Epithelial cell of proximal tubule (primary cell): Measurements from ENCODE around the gene PPP1R16B. TPM values are rescaled to one million over a fixed set of nuclear protein-coding genes. Genes with fewer than 3 reads are reported as not detected.

Experiments used
- DNase-seq: peaks from one replicate; pipeline ENCODE4 v3.0.0-alpha.2; 2011; ENCODE audit warnings: low read depth
- H3K4me3 ChIP-seq: 2 replicates; pipeline ENCODE4 v1.5.1; 2011; ENCODE audit warnings: low read depth, mild to moderate bottlenecking, low read length
- total RNA-seq: library from RNA; depleted of rRNA; stranded (reverse); fragments of >200 nt; gene quantifications from 2 replicates; pipeline ENCODE4 v1.2.3, GENCODE V29; 2015
- TF ChIP-seq, protein P1 (sequence below): conservative IDR thresholded peaks from 2 replicates; pipeline ENCODE4 v1.5.1; 2012; ENCODE audit warnings: low read depth, mild to moderate bottlenecking, low read length

PPP1R16B gene
- total RNA-seq, 1 donor from 2014 or later, result not detected

DNA sequence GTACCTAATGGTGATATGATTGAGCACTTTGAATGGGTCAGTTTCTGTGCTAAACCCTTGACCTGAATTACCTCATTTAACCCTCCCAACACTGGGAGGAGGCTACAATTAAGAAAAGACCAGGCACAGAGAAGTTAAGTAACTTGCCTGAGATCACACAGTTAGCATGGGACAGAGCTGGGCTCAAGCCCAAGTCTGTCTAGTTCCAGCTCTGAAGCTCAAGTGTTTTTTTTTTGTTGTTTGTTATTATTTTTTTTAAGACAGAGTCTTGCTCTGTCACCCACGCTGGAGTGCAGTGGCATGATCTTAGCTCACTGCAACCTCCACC lies 124.7 kb downstream of the PPP1R16B start:
- DNase-seq, result no peak
- TF ChIP-seq, protein P1, sequence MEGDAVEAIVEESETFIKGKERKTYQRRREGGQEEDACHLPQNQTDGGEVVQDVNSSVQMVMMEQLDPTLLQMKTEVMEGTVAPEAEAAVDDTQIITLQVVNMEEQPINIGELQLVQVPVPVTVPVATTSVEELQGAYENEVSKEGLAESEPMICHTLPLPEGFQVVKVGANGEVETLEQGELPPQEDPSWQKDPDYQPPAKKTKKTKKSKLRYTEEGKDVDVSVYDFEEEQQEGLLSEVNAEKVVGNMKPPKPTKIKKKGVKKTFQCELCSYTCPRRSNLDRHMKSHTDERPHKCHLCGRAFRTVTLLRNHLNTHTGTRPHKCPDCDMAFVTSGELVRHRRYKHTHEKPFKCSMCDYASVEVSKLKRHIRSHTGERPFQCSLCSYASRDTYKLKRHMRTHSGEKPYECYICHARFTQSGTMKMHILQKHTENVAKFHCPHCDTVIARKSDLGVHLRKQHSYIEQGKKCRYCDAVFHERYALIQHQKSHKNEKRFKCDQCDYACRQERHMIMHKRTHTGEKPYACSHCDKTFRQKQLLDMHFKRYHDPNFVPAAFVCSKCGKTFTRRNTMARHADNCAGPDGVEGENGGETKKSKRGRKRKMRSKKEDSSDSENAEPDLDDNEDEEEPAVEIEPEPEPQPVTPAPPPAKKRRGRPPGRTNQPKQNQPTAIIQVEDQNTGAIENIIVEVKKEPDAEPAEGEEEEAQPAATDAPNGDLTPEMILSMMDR, result no peak
- H3K4me3 ChIP-seq, result no peak overlapping the region

DNA sequence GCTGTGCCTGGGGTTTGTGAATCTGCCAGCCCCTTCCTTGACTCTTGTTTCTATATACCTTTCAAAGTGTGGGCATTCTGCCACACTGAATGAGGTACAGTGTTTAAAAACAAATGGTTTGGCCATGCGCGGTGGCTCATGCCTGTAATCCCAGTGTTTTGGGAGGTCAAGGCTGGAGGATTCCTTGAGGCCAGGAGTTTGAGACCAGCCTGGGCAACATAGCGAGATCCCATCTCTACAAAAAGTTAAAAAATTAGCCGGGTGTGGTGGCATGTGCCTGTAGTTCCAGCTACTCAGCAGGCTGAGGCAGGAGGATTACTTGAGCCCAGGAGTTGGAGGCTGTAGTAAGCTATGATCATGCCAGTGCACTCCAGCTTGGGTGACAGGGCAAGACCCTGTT lies 126.5 kb downstream of the PPP1R16B start:
- no peak for DNase-seq
- H3K4me3 ChIP-seq, result no peak overlapping the region
- TF ChIP-seq, protein P1, result no peak

DNA sequence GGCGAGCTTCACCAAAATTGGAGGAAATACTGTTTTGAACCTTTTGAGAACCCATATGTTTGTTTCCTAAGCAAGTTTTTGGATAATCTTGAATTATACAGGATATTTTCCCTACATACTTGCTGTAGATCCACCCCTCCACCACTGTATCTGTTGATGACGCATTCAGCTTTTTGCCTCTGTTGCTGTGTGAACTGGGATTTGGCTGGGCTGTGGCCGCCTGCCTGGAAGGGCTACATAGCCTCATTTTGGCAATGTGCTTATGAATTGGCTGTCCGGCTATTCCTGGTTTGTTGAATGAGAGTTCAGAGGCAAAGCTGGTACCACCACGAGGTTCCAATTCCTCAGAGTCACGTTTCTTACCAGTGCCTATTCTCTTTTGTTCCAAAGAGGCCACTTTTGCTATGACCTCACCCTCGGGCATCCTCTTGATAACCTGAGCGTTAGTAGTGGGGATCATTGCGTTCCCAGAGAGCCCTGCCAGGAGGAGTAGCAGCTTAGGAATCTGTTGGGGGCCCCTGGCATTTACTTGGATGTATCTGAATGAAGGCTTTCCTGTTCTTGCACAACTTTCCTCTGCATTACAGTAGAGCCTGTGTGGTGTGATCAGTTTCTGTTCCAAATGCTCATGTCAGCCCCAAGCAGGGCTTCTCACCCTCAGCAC lies 127.1 kb downstream of the PPP1R16B start:
- TF ChIP-seq, protein P1, result no peak
- no peak overlapping the region for H3K4me3 ChIP-seq
- DNase-seq, result no peak

DNA sequence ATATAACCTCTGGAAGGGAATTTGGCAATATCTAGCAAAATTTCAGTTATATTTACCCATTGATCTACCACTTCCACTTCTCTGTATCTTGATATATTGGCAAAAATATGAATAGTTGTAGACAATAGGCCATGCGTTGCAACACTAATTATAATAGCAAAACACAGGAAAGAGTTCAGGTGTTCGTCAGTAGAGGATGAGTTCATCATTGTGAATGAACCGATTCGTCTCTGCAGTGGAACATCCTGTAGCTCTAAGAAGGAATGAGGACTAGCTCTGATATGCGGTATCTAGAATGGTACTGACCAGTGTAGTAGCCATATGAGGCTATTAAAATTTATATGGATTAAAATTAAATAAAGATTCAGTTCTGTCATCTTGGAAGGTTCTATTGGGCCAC lies 129.0 kb downstream of the PPP1R16B start:
- DNase-seq, result no peak
- TF ChIP-seq, protein P1, result no peak
- no peak overlapping the region for H3K4me3 ChIP-seq

DNA sequence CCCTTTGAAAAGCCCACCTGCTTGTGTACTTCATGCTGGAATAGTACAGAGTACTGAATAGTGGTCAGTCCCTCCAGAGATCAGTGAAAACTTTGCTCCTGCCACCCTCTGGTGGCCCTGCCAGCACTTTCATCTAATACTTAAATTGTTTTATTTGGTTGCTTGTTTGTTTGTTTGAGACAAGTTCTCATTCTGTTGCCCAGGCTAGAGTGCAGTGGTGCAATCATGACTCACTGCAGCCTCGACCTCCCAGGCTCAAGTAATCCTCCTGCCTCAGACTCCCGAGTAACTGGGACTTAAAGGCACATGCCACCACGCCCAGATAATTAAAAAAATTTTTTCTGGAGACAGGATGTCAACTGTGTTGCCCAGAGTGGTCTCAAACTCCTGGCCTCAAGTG lies 129.8 kb downstream of the PPP1R16B start:
- TF ChIP-seq, protein P1, result peak; percentile 46
- H3K4me3 ChIP-seq, result no peak overlapping the region
- DNase-seq, result no peak

DNA sequence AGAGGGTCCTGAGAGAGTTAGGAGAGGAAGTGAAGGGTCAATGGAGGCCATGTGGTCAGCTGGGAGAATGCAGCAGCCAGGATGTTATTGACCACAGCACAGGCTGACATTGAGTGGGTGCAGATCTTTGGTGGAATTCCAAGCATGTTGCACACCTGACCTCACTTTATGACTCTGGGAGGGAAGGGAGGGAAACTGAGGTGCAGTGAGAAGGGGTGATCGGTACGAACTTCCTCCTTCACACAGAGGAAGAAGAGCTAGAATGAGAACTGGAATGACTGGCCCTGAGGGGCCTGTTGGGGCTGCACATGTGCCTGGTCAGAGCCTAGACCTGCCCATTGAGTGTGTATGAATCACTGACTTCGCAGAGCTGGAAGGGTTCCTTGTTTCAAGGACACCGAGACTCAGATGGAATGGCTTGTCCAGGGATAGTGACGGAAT lies 130.5 kb downstream of the PPP1R16B start:
- TF ChIP-seq, protein P1, result no peak
- H3K4me3 ChIP-seq, result no peak overlapping the region
- no peak for DNase-seq

DNA sequence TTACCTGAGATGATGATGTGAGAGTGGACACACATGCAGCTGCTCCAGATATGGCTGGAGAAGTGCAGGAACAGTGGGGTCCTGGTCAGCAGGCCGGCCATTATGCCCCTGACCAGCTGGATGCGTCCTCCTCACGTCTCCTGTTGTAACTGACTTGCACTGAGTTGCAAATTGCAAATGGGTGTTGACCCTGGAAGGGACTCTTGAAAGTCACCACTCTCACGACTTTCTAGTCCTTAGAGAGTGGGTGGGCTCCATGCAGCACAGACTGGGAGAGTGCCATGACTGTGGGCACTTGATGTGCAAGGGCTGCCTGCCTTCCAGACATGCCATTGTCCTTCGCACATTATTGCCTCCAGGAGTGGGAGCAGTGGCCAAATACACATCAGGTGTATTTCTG lies 131.5 kb downstream of the PPP1R16B start:
- TF ChIP-seq, protein P1, result no peak
- DNase-seq, result no peak
- H3K4me3 ChIP-seq, result no peak overlapping the region
